ENCODE data around the gene NELFCD.

NELFCD gene

GRCh38 chr20:59044295-59044694 is 63.2 kb downstream of the NELFCD start:
- no peak for DNase-seq (ENCODE audit: low spot score)

Measured in SK-N-DZ (cell line).